HG03060 (cell line): Measurements from ENCODE around the gene JPH2.

Source experiments
- ATAC-seq: cut with Tn5 transposase; IDR thresholded peaks from one replicate; pipeline ENCODE4 v1.9.1; 2021; ENCODE audit warnings: low read depth, moderate number of reproducible peaks; ENCODE audit not compliant: unreplicated experiment

Gene JPH2

DNA sequence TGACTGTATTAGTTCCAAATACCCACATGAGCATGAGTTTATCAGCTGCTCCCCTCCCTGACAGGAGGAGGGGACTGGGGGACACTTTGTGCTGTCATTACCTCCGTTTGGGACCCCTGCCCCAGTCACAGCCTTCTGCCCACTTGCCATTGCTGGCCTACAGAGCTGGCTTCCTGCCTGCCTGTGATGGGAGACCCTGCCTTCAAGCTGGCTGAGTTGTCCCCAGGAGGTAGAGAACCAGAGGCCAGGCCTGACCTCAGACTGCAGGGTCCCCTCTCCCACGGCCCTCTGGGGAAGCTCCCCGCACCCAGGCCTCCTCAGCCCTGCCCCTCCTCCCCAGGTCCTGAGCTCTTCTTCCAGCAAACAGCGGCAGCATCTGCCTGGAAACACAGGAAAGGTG, 105.5 kb downstream of the JPH2 start:
- no peak for ATAC-seq

DNA sequence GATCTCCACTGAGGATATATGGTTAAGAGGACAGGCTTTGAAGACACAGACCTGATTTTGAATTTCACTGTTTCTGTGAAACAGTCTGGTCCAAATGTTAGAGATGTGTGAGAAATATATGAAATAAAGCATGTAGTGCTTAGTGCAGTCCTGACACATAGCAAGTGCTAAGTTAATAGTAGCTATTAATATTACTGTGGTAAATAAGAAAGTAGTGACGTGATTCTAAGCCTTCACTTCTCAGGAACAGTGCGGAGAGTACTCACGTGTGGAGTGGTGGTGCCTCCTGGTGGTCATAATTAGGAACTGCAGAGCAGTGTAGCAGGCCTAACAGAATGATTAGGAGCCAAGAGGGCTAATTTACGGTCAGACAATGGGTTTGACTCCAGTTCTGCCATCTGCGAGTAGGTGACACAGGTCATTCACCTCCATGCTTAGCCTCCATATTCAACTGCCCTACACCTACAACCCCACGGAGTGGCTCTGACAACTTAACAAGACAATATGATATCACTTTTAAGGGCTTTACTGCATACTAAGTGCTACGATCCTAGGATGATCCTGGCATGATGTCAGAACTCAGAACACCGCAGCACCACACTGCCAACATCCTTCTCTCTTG, 106.2 kb downstream of the JPH2 start:
- peak; percentile 84 for ATAC-seq

DNA sequence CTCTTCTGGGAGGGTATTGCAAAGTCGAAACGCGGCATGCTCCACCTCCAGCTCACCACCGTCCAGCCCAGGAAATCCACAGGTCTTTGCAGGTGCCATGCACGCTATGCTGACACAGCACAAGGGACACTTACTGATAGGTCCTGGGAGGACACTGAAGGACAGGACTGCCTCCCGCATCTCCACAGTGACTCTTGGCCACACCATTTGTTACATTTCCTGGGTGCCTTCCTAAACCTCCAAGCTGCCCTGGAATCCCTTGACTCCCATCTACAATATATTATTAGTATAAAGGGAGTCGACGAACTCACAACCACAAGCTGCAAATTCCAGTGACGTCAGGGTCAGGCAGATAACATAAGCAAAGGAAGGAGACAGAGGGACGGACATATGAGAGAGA, 106.9 kb downstream of the JPH2 start:
- no peak for ATAC-seq

DNA sequence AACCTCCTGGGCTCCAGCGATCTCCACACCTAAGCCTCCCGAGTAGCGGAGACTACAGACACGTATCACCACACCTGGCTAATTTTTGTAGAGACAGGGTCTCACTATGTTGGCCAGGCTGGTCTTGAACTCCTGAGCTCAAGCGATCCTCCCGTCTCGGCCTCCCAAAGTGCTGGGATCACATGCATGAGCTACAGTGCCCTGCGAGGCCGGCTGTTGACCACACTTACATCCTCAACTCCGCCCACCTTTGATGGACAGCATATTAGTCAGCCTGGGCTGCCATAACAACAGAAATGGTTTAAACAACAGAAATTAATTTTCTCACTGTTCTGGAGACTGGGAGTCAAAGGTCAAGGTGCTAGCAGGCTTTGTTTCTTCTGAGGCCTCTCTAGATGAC, 107.7 kb downstream of the JPH2 start:
- ATAC-seq = no peak

DNA sequence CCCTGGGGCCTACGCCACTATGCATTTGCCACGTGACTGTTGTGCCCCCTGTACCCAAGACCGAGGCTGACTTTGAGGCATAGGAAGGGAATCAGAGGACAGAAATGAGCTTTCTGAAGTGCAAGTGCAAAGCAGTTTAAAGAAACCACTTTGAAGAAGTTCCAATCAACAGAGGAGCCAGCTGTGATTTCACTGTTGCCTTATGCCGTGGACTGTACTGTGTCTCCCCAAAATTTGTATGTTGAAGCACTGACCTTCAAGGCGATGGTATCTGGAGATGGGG, 111.1 kb downstream of the JPH2 start:
- no peak for ATAC-seq

DNA sequence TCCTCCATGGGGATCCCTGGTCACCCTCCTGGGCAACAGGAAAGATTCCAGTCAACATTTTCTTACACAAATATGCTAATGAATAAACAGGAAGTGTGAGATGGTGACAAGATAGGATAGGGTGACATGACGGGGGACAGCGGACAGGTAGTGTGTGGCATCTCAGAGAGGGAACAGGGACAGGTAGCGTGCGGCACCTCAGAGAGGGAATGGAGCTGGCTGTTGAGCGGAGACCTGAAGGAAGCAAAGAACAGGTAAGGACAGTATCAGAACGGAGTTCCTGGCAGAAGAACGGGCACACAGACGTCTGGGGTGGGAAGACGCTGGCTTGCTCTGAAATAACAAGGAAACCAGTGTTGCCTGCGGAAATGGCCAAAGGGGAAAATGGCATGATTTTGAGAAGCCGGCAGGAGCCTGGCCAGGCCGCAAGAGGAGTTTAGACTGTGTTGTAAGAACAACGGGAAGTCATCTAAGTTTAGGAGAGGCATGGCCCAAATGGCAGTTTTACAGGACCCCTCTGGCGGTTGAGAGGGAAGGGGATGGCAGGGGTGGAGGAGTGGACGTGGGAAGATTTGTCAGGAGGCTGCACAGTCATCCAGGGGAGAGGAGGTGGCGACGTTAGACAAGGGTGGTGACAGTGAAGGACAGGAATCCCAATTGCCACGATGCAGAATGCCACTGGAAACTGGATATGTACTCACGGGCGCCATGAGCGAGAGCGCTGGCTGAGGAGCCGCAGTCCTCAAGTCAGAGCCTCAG, 111.6 kb downstream of the JPH2 start:
- no peak for ATAC-seq

DNA sequence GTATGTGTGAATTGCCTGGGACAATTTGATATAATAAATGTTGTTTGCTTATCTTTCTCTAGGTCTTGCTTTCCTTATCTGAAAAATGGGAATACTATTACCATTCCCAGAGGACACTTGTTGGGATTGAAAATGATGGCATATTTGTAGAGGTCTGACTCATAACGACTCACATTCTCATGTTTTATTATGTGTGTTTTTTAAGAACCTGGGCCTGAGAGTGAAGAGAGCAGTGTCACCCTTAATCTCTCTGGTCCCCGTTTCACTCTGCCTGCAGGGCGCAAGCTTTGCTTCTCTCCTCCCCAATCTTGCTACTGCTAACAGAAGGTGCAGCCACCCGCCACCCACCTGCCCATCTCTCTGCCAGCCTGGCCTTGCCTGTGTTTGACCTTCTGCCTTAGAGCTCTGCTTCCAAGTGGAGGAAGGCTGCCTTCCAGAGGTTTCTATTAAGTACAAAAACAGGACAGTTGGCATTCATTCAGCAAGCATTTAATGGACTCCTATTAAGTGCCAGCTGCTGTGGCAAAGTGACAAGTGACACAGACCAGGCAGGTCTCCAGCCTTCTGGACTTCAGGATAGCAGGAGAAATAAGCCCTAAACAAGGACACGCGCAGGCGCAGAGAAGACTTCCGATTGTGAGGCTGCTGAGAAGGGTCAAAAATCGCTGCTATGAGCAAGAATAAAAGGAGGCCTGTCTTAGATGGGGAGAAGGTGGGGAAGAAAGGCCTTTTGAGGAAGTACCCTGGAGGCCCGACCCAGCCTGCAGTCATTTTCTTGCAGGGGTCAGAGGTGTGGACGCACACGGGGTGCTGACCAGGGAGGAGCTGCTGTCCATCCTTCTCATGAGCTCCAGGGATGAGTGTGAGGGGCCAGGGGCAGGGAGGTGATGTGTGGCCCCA, 112.5 kb downstream of the JPH2 start:
- no peak for ATAC-seq

DNA sequence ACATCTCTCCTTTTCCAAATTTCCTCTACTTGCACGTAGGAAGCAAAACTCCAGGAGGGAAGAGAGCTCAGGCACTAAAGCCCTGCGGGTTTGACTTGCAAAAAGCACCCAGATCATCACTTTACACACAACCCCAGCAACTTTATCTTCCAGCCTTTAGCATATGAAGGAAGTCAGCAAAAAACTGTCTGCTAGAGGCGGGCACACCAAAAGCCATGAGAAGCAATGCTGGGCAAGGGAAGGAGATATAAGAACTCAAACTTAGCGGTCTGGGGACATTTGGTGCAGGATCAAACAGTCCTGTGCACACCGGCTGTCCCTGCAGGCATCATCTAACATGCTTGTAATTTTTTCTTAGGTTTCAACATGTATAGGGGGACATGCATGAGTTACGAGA, 113.3 kb downstream of the JPH2 start:
- no peak for ATAC-seq

DNA sequence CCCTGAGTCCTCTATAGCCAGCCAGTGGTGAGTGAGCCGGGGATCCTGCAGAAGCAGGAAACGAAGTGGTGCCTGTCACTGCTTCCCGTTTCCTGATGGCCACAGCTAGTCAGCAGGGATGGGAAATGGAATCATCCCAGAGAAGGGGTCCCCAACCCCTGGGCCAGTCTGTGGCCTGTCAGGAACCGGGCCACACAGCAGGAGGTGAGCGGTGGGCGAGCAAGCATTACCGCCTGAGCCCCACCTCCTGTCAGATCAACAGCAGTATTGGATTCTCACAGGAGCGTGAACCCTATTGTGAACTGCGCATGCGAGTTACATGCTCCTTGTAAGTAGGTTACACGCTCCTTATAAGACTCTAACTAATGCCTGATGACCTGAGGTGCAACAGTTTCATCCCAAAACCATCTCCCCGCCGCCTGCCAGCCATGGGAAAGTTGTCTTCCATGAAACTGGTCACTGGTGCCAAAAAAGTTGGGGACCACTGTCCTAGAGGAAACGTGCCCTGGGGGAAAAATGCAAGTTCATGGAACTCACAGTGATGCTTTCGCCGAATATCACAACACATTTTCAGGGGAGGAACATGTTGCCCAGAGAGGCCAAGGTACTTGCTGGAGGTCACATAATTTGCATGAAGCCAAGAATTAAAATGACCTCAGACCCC, 113.8 kb downstream of the JPH2 start:
- ATAC-seq = no peak

DNA sequence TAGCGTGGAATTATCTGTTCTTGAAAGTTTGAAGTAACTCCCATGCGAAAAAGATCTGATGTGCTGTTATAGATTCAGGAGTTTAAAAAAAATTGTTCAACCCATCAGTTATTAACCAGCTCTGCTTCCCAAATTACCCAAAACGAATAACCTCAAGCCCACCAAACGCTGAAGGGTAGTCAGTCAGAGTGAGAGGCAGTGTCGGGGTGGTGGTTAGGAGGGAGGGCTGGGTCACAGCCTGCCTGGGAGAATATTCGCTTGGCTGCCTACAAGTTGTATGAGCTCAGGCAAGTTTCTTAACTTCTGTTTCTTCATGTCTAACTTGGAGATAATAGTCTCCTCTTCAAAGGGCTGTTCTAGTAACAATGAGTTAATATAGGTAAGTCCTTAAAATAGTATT, 114.6 kb downstream of the JPH2 start:
- ATAC-seq = no peak

DNA sequence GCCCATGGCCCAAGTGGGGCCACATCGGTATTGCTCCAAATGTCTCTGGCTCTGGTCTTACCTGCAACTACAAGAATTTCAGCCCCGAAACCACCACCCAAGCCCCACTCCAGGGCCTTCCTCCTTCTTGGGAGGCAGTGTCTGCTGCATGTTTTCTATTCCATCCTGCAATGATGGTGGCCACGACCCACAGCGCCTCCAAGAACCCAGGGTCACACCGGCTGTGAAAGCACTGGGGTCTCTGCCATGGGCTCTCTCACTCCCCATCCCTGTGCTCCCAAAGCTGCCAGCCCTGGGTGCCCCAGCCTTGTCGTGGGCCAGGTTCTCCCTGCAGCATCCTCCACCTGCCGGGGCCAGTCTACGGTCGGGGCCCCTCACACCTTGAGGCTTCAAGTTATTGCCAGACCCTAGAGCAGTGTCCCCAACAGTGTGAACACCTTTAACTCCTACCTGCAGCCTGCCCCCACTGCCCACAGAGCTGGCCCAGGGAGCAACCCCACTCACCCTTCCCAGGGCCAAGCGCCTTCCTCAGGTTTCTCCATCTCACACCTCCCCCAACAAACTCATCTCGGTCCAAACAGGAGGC, 115.4 kb downstream of the JPH2 start:
- no peak for ATAC-seq

DNA sequence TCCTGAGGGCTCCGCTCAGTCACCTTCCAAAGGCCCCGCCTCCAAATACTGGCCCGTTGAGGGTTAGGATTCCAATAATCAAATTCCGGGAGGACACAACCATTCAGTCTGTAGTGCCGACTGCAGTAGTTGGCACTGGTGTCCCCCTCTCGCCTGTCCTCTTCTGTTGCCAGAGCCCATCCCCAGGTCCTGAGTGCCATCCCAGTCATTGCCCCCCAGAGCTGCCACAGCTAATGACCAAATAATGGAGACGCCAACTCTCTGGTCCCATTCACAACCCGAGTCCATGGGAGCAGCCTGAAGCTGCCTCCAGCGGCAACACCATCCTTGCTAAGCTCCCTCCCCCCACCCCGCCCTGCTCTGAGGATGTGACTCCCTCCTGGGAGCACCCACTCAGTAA, 115.9 kb downstream of the JPH2 start:
- ATAC-seq = no peak

DNA sequence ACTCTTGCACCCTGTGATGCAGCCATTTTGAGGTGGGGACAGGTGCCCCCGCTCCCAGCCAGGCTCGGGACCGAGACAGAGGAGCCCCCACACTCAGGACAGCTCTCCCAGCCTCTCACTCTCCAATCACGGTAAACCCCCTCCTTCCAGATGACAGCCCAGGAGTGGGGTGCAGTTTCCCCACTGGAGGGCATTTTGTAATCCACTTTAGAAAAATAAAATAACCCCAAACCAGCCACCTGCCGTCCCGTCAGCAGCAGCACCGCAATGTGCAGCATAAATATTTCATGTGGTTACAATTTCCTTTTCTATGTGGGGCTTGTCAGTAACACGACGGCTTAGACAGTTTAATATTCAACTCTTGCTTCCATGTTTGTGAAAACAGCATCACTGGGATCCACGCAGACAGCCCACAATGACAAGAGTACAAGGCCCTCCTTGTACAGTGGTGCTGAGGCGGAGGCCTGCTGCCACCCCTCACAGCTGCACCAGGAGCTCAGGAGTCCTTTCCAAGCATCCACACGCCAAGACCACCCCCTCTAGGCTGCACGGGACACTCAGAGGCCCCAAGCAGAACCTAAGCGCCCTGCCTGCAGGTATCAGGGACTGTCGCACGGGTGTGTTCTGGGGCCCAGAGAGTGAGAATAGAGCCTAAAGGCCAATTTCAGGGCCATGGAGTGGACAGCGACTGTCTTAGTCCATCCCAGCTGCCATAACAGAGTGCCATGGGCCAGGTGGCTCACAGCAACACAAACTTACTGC, 116.7 kb downstream of the JPH2 start:
- no peak for ATAC-seq

DNA sequence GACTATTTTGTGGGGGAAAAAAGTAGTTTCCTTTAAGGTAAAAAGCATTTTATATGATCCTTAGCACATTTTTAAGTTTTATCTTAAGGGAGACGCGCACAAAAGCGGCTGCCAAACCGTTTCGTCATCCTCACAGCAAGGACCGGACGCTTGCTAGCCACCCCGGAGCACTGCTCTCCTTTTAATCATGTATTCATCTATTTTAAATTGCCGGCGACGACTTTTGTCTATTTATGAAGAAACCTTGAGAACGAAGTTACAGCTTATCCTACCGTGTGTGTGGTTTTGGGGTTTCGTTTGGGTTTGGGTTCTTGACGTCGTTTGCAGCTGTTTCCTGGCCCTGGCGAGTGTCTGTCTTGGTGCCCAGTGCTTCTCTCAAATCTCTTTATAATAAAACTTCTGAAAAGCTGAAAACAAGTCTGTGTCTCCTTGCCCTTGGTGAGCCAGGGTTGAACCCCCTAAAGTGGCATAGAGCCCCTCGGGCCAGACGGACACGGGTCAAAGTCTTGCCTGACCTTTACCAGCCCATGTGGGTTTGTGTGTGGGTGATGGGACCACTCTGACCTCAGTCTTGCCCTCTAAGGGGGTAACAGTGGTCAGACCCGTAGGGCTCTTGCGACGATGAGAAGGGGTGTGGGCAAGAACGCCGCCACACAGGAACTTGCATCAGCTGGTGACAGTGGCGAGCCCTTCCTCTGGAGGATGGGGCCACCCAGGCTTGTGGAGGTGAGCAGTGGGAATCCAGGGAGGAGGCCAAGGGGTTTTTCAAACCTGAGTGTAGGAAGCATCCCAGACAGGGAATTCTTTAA, 117.6 kb downstream of the JPH2 start:
- ATAC-seq = peak; percentile 67

DNA sequence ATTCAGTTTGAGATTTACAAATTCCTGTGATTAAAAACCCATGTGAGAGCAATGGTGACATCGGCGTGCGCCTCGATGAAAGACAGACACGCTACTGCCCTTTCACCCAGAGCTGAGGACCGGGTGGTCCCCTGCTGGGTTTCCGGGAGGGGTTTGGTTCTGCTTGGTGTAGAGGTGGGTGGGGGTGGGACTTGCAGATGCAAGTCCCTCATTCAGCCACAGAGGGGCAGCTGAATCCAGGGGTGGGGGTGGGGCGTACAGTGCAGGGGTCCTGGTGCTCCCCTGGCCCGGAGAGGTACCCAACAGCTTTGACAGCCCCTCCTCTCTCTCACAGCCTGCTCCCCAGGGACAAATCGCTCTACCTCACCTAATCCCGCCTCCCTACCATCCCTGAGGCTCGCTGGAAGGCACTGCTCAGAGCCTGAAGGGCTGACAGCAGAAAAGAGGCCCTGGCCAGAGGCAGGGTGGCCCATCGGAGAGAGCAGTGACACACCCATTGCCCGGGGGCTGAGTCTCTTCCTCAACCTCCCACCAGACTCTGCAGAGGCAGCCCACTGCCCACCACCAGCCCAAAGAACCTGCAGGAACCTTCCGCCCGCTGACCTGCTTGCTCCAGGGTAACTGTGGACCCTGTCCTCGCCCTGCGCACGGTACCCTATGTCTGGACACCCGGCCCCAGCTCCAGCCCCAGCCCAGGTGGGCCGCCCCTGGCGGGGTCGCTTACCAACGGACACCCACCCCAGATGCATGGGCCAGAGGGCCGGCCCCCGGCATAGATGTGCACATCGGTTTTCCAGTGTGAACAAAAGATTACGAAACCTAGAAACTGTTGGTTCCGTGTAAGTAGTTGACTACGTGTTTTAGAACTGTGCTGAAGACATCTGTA, 118.4 kb downstream of the JPH2 start:
- ATAC-seq = no peak

DNA sequence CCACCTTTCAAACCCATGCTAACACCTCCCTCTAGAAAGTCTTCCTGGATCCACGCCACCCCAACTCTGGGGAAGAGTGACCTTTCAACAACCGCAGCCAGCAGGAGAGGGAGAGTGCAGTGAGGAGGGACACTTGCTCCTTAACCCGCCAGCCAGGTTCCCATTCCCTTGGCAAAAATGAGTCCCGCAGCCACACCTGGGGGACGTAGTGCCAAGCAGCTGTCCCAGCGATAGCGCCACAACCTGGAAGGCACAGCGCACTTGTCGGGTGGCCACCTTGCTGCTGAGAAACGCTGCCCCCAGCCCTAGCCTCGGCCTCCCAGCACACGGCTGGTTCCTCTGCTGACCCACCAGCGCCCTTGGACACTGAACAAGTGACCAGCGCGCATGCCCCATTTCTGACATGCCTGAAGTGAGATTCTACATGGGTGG, 119.3 kb downstream of the JPH2 start:
- no peak for ATAC-seq

DNA sequence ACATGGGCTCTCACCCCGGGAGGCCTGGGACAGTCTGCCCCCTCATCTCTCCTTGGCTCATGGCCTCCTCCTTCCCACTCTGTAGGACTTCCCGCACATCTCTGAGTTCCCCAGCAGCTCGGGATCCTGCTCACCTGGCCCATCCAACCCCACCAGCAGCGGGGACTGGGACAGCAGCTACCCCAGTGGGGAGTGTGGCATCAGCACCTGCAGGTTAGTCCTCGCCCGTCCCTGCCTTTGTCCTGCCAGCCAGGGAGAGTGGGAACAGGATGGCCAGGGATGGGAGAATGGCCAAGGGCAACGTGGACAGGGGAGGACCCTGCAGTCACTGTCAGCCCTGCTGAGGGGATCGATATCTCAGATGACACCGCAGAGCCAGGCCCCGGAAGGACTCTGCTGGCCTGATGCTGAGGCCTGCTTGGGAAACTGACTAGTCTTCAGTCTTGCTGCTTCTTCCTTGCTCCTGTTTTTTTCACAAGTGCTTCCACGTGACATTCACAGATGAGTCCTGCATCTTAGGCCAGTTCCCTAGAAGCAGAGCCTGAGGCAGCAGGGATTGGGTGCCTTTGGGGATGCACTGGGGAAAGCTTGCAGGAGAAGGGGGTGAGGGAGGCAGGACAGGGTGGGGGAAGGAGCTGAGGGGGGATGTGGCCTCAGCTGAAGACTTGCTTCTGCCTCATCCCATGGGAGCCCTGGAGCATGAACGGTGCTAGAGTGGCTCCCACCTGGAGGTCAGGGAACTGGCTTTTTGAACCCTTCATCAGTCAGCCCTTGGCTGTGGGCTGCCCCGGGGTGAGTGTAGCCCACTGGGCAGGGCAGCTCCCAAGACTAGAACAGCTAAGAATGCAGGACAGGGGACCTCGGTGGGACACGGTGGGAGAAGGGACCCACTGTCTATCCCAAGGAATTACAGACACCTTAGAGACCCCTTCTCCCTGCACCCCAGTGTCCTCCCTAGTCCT, 120.1 kb downstream of the JPH2 start:
- ATAC-seq = no peak
